Measurements from ENCODE around the gene RABL3. TPM values are rescaled to one million over a fixed set of nuclear protein-coding genes. Genes with fewer than 3 reads are reported as not detected.

The RABL3 gene
- total and polyA plus RNA-seq, 2 of the 13 experiments (the other 11 are each of a cell fraction or from before 2014, with no cell fraction given): 4.8 to 31.9 TPM

GRCh38 chr3:120742849-120743365 is 591 bp upstream of the RABL3 start (continued):
- TF ChIP-seq KLF15 (CRISPR knock-in tag; IDR thresholded peaks at IDR 0.05; ENCODE audit: borderline replicate concordance) (0 out of 2 replicates have a peak, but pooled peaks have one; percentile 40), ZSCAN30 (CRISPR knock-in tag; IDR thresholded peaks at IDR 0.05) (no peak), IRX3 (CRISPR knock-in tag; IDR thresholded peaks at IDR 0.05; ENCODE audit: borderline replicate concordance, low read depth) (no peak), NBN (conservative IDR thresholded peaks at IDR 0.05) (no peak), MYPOP (CRISPR knock-in tag; IDR thresholded peaks at IDR 0.05) (no peak), ZUFSP (CRISPR knock-in tag; IDR thresholded peaks at IDR 0.05; ENCODE audit: borderline replicate concordance) (no peak), ZBTB21 (CRISPR knock-in tag; IDR thresholded peaks at IDR 0.05) (no peak), ZNF652 (CRISPR knock-in tag; IDR thresholded peaks at IDR 0.05; ENCODE audit: borderline replicate concordance, low read depth) (no peak), ZNF136 (CRISPR knock-in tag; IDR thresholded peaks at IDR 0.05; ENCODE audit: low read depth) (no peak), TCF7 (IDR thresholded peaks at IDR 0.05; ENCODE audit: low read depth) (no peak), TARDBP (CRISPR knock-in tag; IDR thresholded peaks at IDR 0.05) (no peak), YY1 (IDR thresholded peaks at IDR 0.05; ENCODE audit: insufficient read depth, insufficient replicate concordance, low read depth, low read length) (no peak), TFE3 (CRISPR knock-in tag; IDR thresholded peaks at IDR 0.05) (no peak), HMGXB4 (CRISPR knock-in tag; IDR thresholded peaks at IDR 0.05; ENCODE audit: borderline replicate concordance in 1 of 2, low read depth in 1 of 2) (peak in 1 of 2 experiments; percentile 13; a peak in 1 of 4 replicates), THAP7 (CRISPR knock-in tag; IDR thresholded peaks at IDR 0.05) (0 out of 2 replicates have a peak, but pooled peaks have one; percentile 75), NAIF1 (CRISPR knock-in tag; IDR thresholded peaks at IDR 0.05; ENCODE audit: borderline replicate concordance) (no peak), ZNF367 (CRISPR knock-in tag; IDR thresholded peaks at IDR 0.05; ENCODE audit: borderline replicate concordance) (no peak), ZFAT (CRISPR knock-in tag; conservative IDR thresholded peaks at IDR 0.05) (no peak), ZNF597 (CRISPR knock-in tag; IDR thresholded peaks at IDR 0.05) (no peak), EED (CRISPR knock-in tag; IDR thresholded peaks at IDR 0.05) (no peak), SMARCC2 (IDR thresholded peaks at IDR 0.05) (no peak), ZNF24 (IDR thresholded peaks at IDR 0.05) (no peak), TGIF2 (CRISPR knock-in tag; IDR thresholded peaks at IDR 0.05) (0 out of 2 replicates have a peak, but pooled peaks have one; percentile 54)

Data from HepG2 (cell line).